Caco-2 (cell line): ENCODE results near the gene C17orf50. TPM values are rescaled to one million over a fixed set of nuclear protein-coding genes. Genes with fewer than 3 reads are reported as not detected.

ENCODE experiments used
- BruUV-seq: library from RNA; stranded (reverse); fragments of 400-500 nt; replicated peaks from 2 replicates; lab custom pipeline; 2021; lab: Mats Ljungman, UMichigan
- CTCF ChIA-PET: fragments of 300-600 bp; sonication (Branson Sonifier 250); formaldehyde crosslinking; loops from one replicate; lab custom pipeline; 2022; ENCODE audit warnings: antibody characterized with exemption; lab: Charles Lee
- POLR2A ChIA-PET: fragments of 300-600 bp; sonication (Branson Sonifier 250); formaldehyde crosslinking; loops from one replicate; lab custom pipeline; 2022; ENCODE audit warnings: antibody characterized with exemption; lab: Charles Lee
- DNase-seq, 2 experiments: peaks; one replicate each; pipeline versions ENCODE4 v3.0.0 to v3.0.0-alpha.2; 2020 to 2022
- H3K27me3 ChIP-seq: replicated peaks from 2 replicates; pipeline ENCODE4 v1.6.0; 2011; ENCODE audit warnings: low read length; ENCODE audit not compliant: control insufficient read depth, insufficient read depth
- H3K36me3 ChIP-seq: 2 replicates; pipeline ENCODE4 v1.5.1; 2011; ENCODE audit warnings: low read length; ENCODE audit not compliant: control insufficient read depth, insufficient read depth
- H3K4me1 ChIP-seq: fragments of 250-450 bp; sonication (Bioruptor Pico); 2 replicates; pipeline ENCODE4 v1.5.1; 2020; ENCODE audit warnings: mild to moderate bottlenecking
- H3K4me3 ChIP-seq: 2 replicates; pipeline ENCODE4 v1.5.1; 2011; ENCODE audit warnings: low read depth, mild to moderate bottlenecking, control low read depth, low read length
- H3K9me3 ChIP-seq: fragments of 250-450 bp; sonication (Bioruptor Pico); 2 replicates; pipeline ENCODE4 v1.5.1; 2020; ENCODE audit warnings: mild to moderate bottlenecking, moderate library complexity
- H3K27ac Mint-ChIP-seq: one replicate; pipeline ENCODE4 v1.8.0; 2022; ENCODE audit warnings: mixed read lengths; ENCODE audit not compliant: unreplicated experiment
- H3K27me3 Mint-ChIP-seq: one replicate; pipeline ENCODE4 v1.8.0; 2022; ENCODE audit warnings: mixed read lengths; ENCODE audit not compliant: insufficient read depth, unreplicated experiment
- H3K36me3 Mint-ChIP-seq: one replicate; pipeline ENCODE4 v1.8.0; 2022; ENCODE audit warnings: mild to moderate bottlenecking, mixed read lengths; ENCODE audit not compliant: insufficient read depth, unreplicated experiment
- H3K4me1 Mint-ChIP-seq: one replicate; pipeline ENCODE4 v1.8.0; 2022; ENCODE audit warnings: low read depth, mixed read lengths; ENCODE audit not compliant: unreplicated experiment
- H3K4me3 Mint-ChIP-seq: one replicate; pipeline ENCODE4 v1.8.0; 2022; ENCODE audit warnings: mild to moderate bottlenecking, moderate library complexity, mixed read lengths; ENCODE audit not compliant: unreplicated experiment
- H3K9me3 Mint-ChIP-seq: one replicate; pipeline ENCODE4 v1.8.0; 2022; ENCODE audit warnings: mixed read lengths; ENCODE audit not compliant: unreplicated experiment
- intact Hi-C: fragments of 100-400 bp; cut with micrococcal nuclease; formaldehyde crosslinking; loops from one replicate; pipeline ENCODE4 v1.10.0; 2022; ENCODE audit not compliant: unreplicated experiment
- total RNA-seq: library from RNA; stranded (reverse); gene quantifications from 2 replicates; pipeline ENCODE4 v1.2.3, GENCODE V29; 2022
- TF ChIP-seq, protein P1 (sequence below), 2 experiments: fragments of 200-600 bp in 1 of 2; IDR thresholded peaks; 1 replicate in 1 of 2; 2 replicates in 1 of 2; pipeline versions ENCODE4 v1.5.1 to v1.8.0; 2011 to 2022; ENCODE audit warnings: antibody characterized with exemption in 1 of 2, control low read depth in 1 of 2, inconsistent platforms in 1 of 2, low read depth in 1 of 2, low read length in 1 of 2, mild to moderate bottlenecking in 1 of 2, moderate library complexity in 1 of 2; ENCODE audit not compliant: insufficient read depth in 1 of 2, severe bottlenecking in 1 of 2, unreplicated experiment in 1 of 2

The C17orf50 gene
- total RNA-seq, 1 experiment from 2014 or later = not detected

DNA sequence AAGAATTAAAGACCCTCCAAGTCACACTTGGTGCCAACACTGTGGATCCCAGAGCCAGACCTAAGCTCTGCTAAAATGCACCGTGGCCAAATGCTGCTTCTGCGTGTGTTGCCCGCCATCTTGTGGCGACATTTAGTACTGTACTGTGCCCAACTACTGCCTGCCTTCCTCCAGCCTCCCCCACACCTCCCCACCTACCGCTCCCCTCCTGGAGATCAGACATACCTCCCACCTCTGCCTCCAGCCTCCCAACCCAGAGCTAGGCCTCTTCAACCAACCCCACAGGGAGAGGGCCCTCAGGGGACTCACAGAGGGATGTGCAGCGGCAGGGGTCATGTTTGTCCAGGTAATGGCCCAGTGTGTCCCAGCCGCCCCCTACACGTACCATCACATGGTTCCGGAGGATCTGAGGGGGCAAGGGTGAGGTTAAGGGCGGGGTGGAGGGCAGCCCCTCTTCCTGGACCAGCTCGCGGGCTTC, 13.1 kb upstream of the C17orf50 start:
- Histone ChIP-seq H3K36me3 (no peaks in the 10 kb centered on the region), H3K27me3 (no peaks in the 10 kb centered on the region), H3K4me3 (no peak overlapping the region), H3K4me1 (peaks cover 4% of the 10 kb centered on the region; the same call in 1 of the 2 replicates), H3K9me3 (no peaks in the 10 kb centered on the region)
- BruUV-seq = no TSS peak
- CTCF ChIA-PET = interaction anchor here (0.6 to 3.2 kb wide), 17 partner anchors 15 to 622 kb away, joined by 3 to 41 read pairs (median 5); partner anchors contain the start of genes RASL10B and TAF15
- Mint-ChIP-seq H3K27ac (no peak overlapping the region), H3K9me3 (no peaks in the 10 kb centered on the region), H3K4me3 (no peak overlapping the region), H3K27me3 (peaks cover 9% of the 10 kb centered on the region), H3K36me3 (peaks cover 5% of the 10 kb centered on the region), H3K4me1 (no peaks in the 10 kb centered on the region)
- intact Hi-C loops = loop anchor here (1.0 to 5.0 kb wide), 3 partner anchors 120 to 435 kb away; no protein-coding TSS in a partner anchor
- POLR2A ChIA-PET = interaction anchor here (0.6 kb wide), 1 partner anchor 134 kb away, joined by 4 read pairs; no protein-coding TSS in a partner anchor
- TF ChIP-seq, protein P1, sequence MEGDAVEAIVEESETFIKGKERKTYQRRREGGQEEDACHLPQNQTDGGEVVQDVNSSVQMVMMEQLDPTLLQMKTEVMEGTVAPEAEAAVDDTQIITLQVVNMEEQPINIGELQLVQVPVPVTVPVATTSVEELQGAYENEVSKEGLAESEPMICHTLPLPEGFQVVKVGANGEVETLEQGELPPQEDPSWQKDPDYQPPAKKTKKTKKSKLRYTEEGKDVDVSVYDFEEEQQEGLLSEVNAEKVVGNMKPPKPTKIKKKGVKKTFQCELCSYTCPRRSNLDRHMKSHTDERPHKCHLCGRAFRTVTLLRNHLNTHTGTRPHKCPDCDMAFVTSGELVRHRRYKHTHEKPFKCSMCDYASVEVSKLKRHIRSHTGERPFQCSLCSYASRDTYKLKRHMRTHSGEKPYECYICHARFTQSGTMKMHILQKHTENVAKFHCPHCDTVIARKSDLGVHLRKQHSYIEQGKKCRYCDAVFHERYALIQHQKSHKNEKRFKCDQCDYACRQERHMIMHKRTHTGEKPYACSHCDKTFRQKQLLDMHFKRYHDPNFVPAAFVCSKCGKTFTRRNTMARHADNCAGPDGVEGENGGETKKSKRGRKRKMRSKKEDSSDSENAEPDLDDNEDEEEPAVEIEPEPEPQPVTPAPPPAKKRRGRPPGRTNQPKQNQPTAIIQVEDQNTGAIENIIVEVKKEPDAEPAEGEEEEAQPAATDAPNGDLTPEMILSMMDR (IDR thresholded peaks at IDR 0.05; ENCODE audit: insufficient read depth in 1 of 2, low read depth in 1 of 2, low read length in 1 of 2, severe bottlenecking in 1 of 2, unreplicated experiment in 1 of 2) = peak; percentile 89 to 91
- peak; percentile 72 to 83 for DNase-seq

DNA sequence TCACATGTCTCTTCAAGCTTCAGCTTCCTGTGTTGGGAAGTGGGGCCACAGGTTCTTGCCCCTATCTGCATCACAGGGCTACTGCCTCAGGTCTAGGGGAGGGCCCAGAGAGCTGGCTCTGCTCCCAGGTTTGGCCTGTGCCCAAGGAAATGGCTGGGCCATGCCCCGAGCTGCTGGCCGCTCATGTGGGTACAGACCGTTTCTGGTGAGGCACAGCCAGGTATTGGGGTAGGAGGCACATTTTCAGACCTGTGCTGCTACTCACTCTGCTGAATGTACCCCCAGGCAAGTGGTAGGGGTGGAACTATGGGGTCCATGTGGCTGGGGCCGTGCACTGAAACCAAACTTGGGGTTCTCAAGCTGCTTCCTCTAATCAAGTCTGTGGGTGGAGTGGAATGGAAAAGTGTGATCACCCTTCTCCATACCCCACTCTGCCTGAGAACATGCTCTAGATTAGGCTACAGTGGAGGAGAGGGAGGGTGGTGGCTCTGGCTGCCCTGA, 12.3 kb upstream of the C17orf50 start:
- no TSS peak for BruUV-seq
- no peak overlapping the region for H3K27ac Mint-ChIP-seq
- Histone ChIP-seq H3K4me1 (peaks cover 4% of the 10 kb centered on the region; the same call in 1 of the 2 replicates), H3K36me3 (no peaks in the 10 kb centered on the region), H3K27me3 (no peaks in the 10 kb centered on the region), H3K9me3 (no peaks in the 10 kb centered on the region), H3K4me3 (no peak overlapping the region)
- peaks cover 9% of the 10 kb centered on the region for H3K27me3 Mint-ChIP-seq
- H3K36me3 Mint-ChIP-seq = peaks cover 5% of the 10 kb centered on the region
- intact Hi-C loops = loop anchor here (5.0 kb wide), 2 partner anchors 121 to 436 kb away; no protein-coding TSS in a partner anchor
- no peak for DNase-seq
- no peaks in the 10 kb centered on the region for H3K9me3 Mint-ChIP-seq
- TF ChIP-seq, protein P1 (IDR thresholded peaks at IDR 0.05; ENCODE audit: insufficient read depth in 1 of 2, low read depth in 1 of 2, low read length in 1 of 2, severe bottlenecking in 1 of 2, unreplicated experiment in 1 of 2) = no peak
- H3K4me1 Mint-ChIP-seq = peaks cover 6% of the 10 kb centered on the region
- ChIA-PET CTCF (interaction anchor here (1.6 to 3.2 kb wide), 3 partner anchors 16 to 135 kb away, joined by 6 to 41 read pairs (median 26); no protein-coding TSS in a partner anchor), POLR2A (interaction anchor here (0.6 kb wide), 1 partner anchor 578 kb away, joined by 3 read pairs; no protein-coding TSS in a partner anchor)
- no peak overlapping the region for H3K4me3 Mint-ChIP-seq

DNA sequence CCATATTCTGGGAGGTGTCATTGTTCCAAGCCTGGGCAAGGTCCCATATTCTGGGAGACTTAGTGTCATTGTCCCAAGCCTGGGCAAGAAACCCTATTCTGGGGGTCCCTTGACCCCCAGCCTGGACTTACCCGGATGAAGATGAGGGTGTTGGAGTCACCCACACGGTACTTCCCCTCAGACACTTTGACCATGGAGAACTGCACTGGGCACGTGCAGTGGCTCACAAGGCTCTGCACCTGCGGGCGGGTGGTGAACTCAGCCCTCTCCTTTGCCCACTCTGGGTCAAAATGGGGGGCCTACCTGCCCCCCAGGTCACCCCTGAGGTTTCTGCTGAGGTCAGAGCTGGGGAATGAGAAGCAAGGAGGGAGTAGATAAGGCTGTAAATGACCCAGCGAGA, 11.7 kb upstream of the C17orf50 start:
- TF ChIP-seq, protein P1 (IDR thresholded peaks at IDR 0.05; ENCODE audit: insufficient read depth in 1 of 2, low read depth in 1 of 2, low read length in 1 of 2, severe bottlenecking in 1 of 2, unreplicated experiment in 1 of 2) = no peak
- Mint-ChIP-seq H3K4me1 (peaks cover 6% of the 10 kb centered on the region), H3K9me3 (no peaks in the 10 kb centered on the region), H3K27ac (no peak overlapping the region), H3K4me3 (no peak overlapping the region), H3K27me3 (peaks cover 6% of the 10 kb centered on the region), H3K36me3 (no peaks in the 10 kb centered on the region)
- Histone ChIP-seq H3K27me3 (no peaks in the 10 kb centered on the region), H3K4me1 (peaks cover 4% of the 10 kb centered on the region; the same call in 1 of the 2 replicates), H3K36me3 (no peaks in the 10 kb centered on the region), H3K4me3 (no peak overlapping the region), H3K9me3 (no peaks in the 10 kb centered on the region)
- no peak for DNase-seq
- intact Hi-C loops = loop anchor here (5.0 kb wide), 2 partner anchors 122 to 437 kb away; no protein-coding TSS in a partner anchor
- ChIA-PET CTCF (interaction anchor here (1.0 to 3.2 kb wide), 3 partner anchors 15 to 136 kb away, joined by 3 to 41 read pairs (median 26); partner anchors contain the start of gene TAF15), POLR2A (no interaction called here)
- BruUV-seq = no TSS peak
